HTERT RPE-1 (cell line): Measurements from ENCODE around the gene LMF2.

Source experiments
- in situ Hi-C: fragments of 300-500 bp; cut with MboI; formaldehyde crosslinking; loops from 4 replicates; pipeline ENCODE4 v1.14.3; 2020; ENCODE audit warnings: low sequenced_read_pairs

LMF2 gene

GRCh38 chr22:50465066-50465930 is 42.2 kb downstream of the LMF2 start:
- in situ Hi-C loops = no loop called here

GRCh38 chr22:50464451-50464850 is 43.1 kb downstream of the LMF2 start:
- in situ Hi-C loops = no loop called here

DNA sequence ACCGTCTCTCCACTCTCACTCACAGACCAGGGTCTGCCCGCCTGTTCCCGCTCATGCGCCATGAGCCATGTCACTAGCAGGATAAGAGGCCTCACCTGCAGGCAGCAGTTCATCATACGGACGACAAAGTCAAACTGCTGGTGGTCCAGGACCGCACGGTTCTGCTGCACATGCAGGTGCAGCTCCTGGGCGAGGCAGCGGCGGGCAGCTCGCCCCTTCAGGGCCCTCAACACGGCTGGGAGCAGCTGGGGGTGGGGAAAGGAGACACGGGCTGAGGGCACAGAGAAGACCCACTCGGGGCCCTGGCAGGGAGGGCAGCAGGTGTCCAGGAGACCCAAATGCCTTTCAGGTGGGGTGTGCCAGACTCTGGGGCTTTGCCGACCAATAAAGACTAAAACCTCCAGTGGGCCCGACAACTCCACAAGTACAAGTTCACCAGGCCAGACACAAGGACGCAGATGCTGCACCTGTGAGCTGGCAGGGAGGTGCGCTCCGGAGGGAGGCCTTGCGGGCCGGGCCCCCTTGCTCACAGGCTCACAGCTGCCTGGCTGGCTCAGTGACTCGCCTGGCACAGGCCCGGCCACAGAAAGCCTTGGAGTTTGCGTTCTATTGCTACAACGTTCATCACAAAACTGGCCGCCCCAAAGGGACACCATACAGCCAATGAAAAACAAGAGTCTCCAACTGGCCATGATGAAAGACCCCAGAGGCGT is 44.2 kb downstream of the LMF2 start:
- in situ Hi-C loops = no loop called here

DNA sequence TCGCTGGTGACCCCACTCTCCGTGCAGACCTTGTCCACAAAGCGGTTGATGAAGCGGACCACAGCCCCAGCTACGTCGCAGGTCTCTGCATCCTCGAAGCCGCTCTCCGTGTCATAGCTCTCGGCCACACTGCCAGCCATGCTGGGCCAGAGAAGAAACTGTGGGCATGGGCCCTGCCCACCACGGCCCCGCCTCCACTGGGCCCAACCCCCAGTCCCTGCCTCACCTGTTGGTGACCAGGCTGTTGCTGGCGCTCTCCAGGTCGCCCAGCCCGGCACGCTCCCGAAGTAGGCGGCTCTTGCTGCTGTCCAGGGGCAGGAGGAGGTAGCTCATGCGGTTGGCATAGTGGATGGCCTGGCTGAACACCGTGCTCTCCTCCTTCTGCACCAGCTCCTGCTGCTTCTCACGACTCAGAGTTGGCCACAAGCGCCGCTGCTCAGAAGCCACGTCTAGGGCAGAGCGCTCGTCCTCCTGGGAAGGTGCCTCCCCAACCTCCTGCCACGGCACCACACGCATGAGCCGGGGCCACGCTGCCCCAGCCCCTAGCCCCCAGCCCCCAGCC is 45.4 kb downstream of the LMF2 start:
- in situ Hi-C loops = no loop called here

GRCh38 chr22:50461536-50461935 is 46.0 kb downstream of the LMF2 start:
- in situ Hi-C loops = no loop called here

GRCh38 chr22:50460938-50461337 is 46.6 kb downstream of the LMF2 start:
- in situ Hi-C loops = no loop called here

- in situ Hi-C loops = no loop called here
Measured at GRCh38 chr22:50459496-50460140, 47.9 kb downstream of the LMF2 start.

DNA sequence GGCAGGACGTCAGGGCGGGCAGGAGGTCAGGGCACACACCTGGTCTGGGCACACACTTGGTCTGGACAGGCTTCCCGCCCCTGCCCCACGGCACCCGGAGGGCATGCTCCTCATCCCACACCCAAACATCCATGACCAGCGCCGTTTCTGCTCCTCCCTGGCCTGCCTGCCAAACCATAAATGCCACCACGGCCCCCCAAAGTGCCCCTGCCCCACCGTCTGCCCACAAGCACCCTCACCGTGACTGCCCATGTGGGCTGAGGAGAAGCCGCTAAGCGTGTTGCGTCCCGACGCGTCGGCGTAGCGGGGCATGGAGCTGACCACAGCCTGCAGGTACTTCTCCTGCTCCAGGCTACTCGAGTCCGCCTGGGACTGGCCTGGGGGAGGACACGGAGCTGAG is 48.5 kb downstream of the LMF2 start:
- in situ Hi-C loops = no loop called here

GRCh38 chr22:50456466-50457234 is 50.9 kb downstream of the LMF2 start:
- in situ Hi-C loops = no loop called here

DNA sequence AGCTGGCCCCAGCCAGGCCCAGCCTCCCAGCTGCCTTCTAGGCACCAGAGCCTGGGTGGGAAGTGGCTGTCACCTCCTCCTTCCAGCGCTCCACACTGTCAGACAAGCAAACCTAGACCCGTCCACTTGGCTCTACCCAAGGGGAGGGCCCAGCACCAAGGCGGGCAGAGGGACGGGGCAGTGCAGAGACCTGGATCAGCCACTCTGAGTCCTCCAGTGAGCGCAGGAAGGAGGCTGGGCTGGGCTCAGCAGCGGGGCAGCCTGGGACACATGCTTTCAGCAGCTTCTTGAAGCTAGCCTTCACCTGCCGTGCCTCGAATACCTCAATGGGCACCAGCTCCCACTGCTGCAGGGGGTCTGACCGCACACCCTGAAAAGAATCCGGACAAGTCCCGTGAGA is 51.5 kb downstream of the LMF2 start:
- in situ Hi-C loops = no loop called here

GRCh38 chr22:50455201-50455600 is 52.3 kb downstream of the LMF2 start:
- in situ Hi-C loops = no loop called here

GRCh38 chr22:50454556-50455075 is 52.9 kb downstream of the LMF2 start:
- in situ Hi-C loops = no loop called here
